ENCODE results near the gene PRLHR.
A peak's percentile ranks its signal among the peaks of the same experiment; 100 is the strongest.

PRLHR gene

GRCh38 chr10:118546479-118546878, 49.0 kb downstream of the PRLHR start:
- DNase-seq (ENCODE audit: extremely low read depth, insufficient read length): no peak
- peaks cover 2% of the 10 kb centered on the region for H3K27me3 ChIP-seq (replicated peaks; ENCODE audit: control insufficient read depth, insufficient read depth, low read length)
- H3K4me3 ChIP-seq (replicated peaks; ENCODE audit: low read depth, low read length): no peak overlapping the region
- no peaks in the 10 kb centered on the region for H3K36me3 ChIP-seq (ENCODE audit: control insufficient read depth, insufficient read depth, low read length)
- TF ChIP-seq, protein P1, sequence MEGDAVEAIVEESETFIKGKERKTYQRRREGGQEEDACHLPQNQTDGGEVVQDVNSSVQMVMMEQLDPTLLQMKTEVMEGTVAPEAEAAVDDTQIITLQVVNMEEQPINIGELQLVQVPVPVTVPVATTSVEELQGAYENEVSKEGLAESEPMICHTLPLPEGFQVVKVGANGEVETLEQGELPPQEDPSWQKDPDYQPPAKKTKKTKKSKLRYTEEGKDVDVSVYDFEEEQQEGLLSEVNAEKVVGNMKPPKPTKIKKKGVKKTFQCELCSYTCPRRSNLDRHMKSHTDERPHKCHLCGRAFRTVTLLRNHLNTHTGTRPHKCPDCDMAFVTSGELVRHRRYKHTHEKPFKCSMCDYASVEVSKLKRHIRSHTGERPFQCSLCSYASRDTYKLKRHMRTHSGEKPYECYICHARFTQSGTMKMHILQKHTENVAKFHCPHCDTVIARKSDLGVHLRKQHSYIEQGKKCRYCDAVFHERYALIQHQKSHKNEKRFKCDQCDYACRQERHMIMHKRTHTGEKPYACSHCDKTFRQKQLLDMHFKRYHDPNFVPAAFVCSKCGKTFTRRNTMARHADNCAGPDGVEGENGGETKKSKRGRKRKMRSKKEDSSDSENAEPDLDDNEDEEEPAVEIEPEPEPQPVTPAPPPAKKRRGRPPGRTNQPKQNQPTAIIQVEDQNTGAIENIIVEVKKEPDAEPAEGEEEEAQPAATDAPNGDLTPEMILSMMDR (IDR thresholded peaks at IDR 0.05; ENCODE audit: insufficient read depth, low read length, poor library complexity, severe bottlenecking): no peak

DNA sequence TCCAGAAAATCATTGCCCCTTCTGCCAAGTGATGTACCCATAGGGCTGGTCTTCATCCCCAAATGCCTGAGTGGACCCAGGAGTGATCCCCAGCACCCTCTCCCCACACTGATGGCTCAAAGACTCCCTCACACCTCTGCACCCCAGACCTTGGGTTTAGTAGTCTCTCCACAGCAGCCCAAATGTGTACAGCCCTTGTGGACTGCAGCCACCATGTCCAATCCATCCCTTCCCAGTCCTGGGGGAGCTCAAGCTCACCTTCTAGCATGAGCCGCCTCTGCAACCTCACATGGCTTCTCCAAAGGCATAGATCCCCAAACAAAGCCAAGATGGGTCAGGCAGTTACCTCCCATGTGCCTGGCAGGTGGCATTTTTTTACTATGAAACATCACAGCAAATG, 50.1 kb downstream of the PRLHR start:
- no peak for DNase-seq (ENCODE audit: extremely low read depth, insufficient read length)
- TF ChIP-seq, protein P1 (IDR thresholded peaks at IDR 0.05; ENCODE audit: insufficient read depth, low read length, poor library complexity, severe bottlenecking): no peak
- Histone ChIP-seq H3K4me3 (replicated peaks; ENCODE audit: low read depth, low read length) (no peak overlapping the region), H3K27me3 (replicated peaks; ENCODE audit: control insufficient read depth, insufficient read depth, low read length) (peaks cover 2% of the 10 kb centered on the region), H3K36me3 (ENCODE audit: control insufficient read depth, insufficient read depth, low read length) (no peaks in the 10 kb centered on the region)

DNA sequence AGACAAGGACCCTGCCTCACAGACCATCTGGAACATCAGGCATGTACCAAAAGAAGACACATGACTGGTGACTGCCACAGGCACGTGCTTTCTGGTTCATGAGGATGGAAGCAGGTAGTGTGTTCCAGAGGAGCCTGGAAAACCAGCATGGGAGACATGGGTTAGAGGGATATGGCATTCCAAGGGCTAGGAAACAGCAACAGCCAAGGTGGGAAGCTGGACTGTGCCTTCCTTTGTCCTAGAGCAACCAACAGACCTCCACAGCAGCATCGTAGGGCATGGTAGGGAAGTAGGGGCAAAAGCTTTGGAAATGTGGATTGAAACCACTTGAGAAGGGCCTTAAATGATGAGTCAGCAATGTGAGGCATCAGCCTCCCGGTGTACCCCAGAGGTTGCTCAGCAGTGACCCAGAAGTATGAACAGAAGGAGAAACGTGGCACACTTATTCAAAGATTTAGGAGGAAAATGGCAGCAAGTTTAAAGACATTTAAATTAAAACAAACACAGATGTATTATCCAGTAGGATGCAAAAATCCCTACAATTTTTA, 51.0 kb downstream of the PRLHR start:
- TF ChIP-seq, protein P1 (IDR thresholded peaks at IDR 0.05; ENCODE audit: insufficient read depth, low read length, poor library complexity, severe bottlenecking): no peak
- DNase-seq (ENCODE audit: extremely low read depth, insufficient read length): no peak
- Histone ChIP-seq H3K27me3 (replicated peaks; ENCODE audit: control insufficient read depth, insufficient read depth, low read length) (peaks cover 2% of the 10 kb centered on the region; the same call in 1 of the 2 replicates), H3K36me3 (ENCODE audit: control insufficient read depth, insufficient read depth, low read length) (no peaks in the 10 kb centered on the region), H3K4me3 (replicated peaks; ENCODE audit: low read depth, low read length) (no peak overlapping the region)

DNA sequence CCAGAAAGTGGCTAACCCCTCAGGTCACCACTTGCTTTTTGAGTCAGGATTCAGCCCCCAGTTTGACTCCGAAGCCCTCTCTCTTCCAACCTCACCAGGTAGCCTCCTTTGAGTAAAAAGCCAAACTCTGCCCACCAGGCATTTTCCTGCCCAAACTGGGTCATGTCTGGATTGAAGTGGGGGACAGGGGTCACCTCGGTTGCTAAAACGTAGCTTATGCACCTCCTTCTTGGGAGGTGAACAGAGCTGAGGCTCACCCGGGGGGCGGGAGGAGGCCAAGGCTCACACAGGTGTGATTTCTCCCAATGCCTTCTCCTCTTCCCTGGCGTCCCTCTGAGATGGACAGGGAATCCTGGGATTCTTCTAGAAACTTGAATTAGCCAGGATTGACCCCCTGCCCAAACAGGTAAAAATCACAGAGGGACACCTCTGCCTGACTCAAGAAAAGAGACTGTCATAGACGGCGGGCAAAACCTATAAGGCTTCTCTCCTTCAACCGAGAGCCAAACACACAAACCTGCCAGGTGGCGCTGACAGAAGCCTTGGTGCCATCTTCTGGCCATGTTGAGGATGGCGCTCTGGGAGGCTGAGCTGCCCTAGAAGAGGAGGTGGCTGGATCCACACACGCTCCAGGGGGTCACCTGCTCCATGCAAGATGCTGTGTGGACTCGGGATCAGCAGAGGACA, 51.6 kb downstream of the PRLHR start:
- TF ChIP-seq, protein P1 (IDR thresholded peaks at IDR 0.05; ENCODE audit: insufficient read depth, low read length, poor library complexity, severe bottlenecking): peak; percentile 80
- Histone ChIP-seq H3K27me3 (replicated peaks; ENCODE audit: control insufficient read depth, insufficient read depth, low read length) (peaks cover 2% of the 10 kb centered on the region; the same call in 1 of the 2 replicates), H3K4me3 (replicated peaks; ENCODE audit: low read depth, low read length) (no peak overlapping the region), H3K36me3 (ENCODE audit: control insufficient read depth, insufficient read depth, low read length) (no peaks in the 10 kb centered on the region)
- peak; percentile 9 for DNase-seq (ENCODE audit: extremely low read depth, insufficient read length)

DNA sequence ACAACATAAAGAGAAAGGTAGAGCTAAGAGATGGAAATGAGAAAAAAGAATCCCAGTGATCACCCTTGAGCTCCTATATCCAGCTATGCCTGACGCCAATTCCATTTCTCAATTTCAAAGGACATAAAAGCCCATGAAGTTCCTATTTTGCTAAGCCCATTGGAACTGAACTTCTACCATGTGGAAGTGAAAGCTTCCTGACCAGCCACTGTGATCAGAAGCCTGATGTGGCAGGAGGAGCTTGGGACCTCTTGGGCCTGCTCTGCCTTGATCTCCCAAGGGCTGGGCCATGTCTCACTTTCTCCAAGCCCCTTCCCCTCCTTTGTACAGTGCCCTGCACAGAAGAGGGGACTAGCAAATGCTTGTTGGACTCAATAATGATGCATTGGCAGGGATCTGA, 52.7 kb downstream of the PRLHR start:
- H3K4me3 ChIP-seq (replicated peaks; ENCODE audit: low read depth, low read length): no peak overlapping the region
- DNase-seq (ENCODE audit: extremely low read depth, insufficient read length): no peak
- peaks cover 2% of the 10 kb centered on the region; the same call in 1 of the 2 replicates for H3K27me3 ChIP-seq (replicated peaks; ENCODE audit: control insufficient read depth, insufficient read depth, low read length)
- TF ChIP-seq, protein P1 (IDR thresholded peaks at IDR 0.05; ENCODE audit: insufficient read depth, low read length, poor library complexity, severe bottlenecking): no peak
- no peaks in the 10 kb centered on the region for H3K36me3 ChIP-seq (ENCODE audit: control insufficient read depth, insufficient read depth, low read length)

Measured in GM06990 (cell line).